PFSK-1 (cell line): Measurements from ENCODE around the gene TPSD1.

Experiments
- TAF1 ChIP-seq: IDR thresholded peaks from 2 replicates; pipeline ENCODE4 v1.6.1; 2012; ENCODE audit warnings: low read length, control low read depth, borderline replicate concordance; ENCODE audit not compliant: insufficient read depth
- TF ChIP-seq, protein P1 (sequence below), 2 experiments: IDR thresholded peaks; 2 replicates each; pipeline versions ENCODE4 v1.6.1 to v1.8.0; 2011 to 2012; ENCODE audit warnings: low read depth in 2 of 2, low read length in 2 of 2, control low read depth in 1 of 2, inconsistent platforms in 1 of 2, mild to moderate bottlenecking in 1 of 2, moderate library complexity in 1 of 2; ENCODE audit not compliant: insufficient read depth in 1 of 2

GRCh38 chr16:1282324-1282973 is 26.6 kb downstream of the TPSD1 start:
- no peak for TF ChIP-seq TAF1
- TF ChIP-seq, protein P1, sequence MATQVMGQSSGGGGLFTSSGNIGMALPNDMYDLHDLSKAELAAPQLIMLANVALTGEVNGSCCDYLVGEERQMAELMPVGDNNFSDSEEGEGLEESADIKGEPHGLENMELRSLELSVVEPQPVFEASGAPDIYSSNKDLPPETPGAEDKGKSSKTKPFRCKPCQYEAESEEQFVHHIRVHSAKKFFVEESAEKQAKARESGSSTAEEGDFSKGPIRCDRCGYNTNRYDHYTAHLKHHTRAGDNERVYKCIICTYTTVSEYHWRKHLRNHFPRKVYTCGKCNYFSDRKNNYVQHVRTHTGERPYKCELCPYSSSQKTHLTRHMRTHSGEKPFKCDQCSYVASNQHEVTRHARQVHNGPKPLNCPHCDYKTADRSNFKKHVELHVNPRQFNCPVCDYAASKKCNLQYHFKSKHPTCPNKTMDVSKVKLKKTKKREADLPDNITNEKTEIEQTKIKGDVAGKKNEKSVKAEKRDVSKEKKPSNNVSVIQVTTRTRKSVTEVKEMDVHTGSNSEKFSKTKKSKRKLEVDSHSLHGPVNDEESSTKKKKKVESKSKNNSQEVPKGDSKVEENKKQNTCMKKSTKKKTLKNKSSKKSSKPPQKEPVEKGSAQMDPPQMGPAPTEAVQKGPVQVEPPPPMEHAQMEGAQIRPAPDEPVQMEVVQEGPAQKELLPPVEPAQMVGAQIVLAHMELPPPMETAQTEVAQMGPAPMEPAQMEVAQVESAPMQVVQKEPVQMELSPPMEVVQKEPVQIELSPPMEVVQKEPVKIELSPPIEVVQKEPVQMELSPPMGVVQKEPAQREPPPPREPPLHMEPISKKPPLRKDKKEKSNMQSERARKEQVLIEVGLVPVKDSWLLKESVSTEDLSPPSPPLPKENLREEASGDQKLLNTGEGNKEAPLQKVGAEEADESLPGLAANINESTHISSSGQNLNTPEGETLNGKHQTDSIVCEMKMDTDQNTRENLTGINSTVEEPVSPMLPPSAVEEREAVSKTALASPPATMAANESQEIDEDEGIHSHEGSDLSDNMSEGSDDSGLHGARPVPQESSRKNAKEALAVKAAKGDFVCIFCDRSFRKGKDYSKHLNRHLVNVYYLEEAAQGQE (IDR thresholded peaks at IDR 0.05; ENCODE audit: insufficient read depth in 1 of 2, low read depth in 2 of 2, low read length in 2 of 2), result no peak
